Limb (tissue), 2 donors: ENCODE measurements around the gene BABAM2.
"Not testable (repeated sequence)": the region's sequence is repeated elsewhere in the genome, so short reads cannot be mapped to it uniquely, and the experiment has no call there.

Experiments used
- DNase-seq, 2 donors: peaks; one replicate each; pipeline ENCODE4 v3.0.0-alpha.2; 2016; ENCODE audit errors: extremely low spot score in 2 of 2

BABAM2 gene

GRCh38 chr2:28113771-28114170, 223.2 kb downstream of the BABAM2 start:
- DNase-seq = not testable (repeated sequence)

DNA sequence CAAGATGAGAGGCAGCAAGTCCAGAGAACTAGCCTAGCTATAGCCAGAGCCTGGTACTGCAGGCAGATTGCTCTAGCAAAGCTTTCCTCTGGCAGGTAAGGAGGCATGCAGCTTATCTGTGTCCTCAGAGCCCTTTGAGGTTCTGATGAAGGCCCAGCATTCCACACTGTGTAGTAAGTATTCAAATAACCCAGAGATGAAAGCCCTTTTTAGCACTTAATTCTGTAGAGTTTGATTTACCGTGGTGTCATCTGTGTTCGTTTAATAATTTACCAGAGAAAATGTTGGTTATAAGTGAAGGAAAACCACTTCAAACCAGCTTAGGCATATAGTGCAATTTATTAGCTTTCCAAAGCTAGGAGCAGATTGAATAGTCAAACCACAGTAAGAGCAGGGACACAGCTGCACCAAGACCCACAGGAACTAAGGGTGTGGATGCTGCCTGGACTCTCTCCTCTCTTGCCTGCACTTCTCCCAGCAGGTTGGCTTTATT, 226.6 kb downstream of the BABAM2 start:
- no peak for DNase-seq

DNA sequence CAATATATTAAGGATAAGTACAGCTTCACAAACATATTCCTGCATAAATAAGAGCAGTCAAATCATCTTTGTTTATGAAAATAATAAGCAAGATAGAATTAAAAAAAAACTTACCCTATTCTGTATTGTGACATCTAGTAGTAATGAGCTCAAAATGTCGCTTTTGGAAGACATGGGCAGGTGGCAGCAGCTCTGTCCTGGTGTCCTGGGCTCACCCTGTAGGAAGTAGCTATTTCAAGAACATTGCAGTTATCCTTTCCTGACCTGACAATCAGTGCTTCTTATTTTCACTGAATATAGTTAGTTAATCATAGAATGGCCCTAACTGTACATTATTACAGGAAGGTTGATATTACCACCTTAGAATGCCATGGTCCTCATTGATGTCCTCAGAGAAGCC, 229.1 kb downstream of the BABAM2 start:
- DNase-seq = no peak

GRCh38 chr2:28128281-28128950, 237.9 kb downstream of the BABAM2 start:
- no peak for DNase-seq

DNA sequence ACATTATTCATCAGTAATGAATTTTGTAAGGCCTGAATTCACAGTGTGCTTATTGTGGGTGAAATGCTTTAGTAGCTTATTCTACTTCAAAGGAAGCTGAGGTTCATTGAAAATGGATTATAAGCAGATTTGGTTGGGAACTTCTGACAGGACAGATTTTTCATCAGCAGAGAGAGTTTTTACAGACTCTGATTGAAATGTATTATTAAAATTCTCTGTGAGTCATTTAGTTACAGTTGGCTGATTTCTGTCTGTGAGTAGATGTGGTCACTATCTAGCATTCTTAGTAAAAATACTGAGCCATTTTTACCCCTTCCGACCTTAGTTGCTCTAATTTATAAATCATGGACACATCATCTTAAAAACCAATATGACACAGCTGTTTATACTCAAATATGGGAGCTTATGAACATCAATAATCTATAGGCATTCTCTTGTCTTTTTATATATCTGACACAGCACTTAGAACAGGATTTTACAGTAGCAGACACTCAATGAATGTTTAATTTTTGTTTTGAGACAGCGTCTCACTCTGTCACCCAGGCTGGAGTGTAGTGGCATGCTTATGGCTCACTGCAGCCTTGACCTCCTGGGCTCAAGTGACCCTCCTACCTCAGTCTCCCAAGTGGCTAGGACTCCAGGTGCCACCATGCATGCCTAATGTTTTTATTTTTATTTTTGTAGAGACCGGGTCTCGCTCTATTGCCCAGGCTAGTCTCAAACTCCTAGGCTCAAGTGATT, 239.6 kb downstream of the BABAM2 start:
- DNase-seq = no peak

DNA sequence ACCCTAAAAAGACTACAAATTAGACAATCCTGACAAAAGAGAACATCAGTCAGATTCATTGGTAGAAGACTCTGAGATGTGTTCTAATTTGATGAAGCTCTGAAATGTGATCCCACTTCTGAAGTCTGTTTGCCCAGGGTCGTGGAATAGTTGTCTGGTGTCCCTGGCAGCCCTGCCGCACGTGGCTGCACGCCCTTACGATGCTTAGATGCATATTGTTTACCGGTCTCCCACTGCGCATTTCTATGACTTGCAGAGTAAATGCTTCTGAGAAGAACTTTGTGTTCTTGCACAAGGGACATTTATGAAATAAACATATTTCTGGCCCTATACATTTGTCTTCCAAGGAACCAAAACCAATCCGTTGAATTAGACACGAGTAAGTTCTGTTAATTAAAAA, 243.2 kb downstream of the BABAM2 start:
- DNase-seq = no peak

DNA sequence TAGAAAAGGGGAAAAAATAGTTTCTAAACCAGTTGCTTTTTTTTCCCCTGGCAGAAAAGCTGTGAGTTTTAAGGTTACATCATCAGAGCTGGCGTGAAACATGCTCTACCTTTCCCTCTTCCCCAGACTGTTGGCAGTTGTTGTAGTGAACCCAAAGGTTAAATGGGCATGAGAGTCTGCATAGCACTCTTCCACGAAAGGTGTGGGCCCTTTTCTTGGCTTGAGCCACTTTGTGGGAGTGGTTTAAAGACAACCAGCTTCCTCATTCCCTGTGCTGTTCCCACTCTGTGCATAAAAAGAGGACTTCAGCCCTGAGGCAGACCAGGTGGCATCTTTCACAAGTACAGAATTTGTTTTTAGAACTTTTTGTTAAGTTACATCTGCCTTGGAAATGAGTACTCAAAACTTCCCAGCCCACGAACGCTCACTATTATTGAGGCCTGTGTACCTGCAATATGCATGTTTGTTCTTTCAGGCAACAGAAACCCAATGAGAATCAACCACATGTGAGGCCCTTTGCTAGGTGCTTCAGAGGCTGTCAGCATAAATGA, 243.8 kb downstream of the BABAM2 start:
- no peak for DNase-seq

GRCh38 chr2:28134857-28135256, 244.3 kb downstream of the BABAM2 start:
- DNase-seq = no peak

DNA sequence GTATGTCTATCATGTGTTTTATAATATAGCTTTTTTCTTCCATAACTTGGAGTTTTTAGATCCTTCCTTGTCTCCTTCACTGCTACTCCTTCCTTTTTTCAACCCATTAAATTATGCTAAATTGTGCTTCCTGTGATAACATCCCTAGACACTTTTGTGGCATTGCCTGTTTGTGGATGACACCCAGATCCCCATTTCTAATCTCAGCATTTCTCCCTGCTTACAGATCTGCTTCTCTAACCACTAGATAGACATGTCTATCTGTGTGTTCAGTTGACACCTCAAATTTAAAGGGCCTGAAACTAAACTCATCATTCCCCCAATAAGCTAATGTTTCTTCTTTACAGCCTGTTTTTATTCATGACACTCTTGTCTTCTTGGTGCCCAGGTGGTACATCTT, 244.8 kb downstream of the BABAM2 start:
- no peak for DNase-seq

- DNase-seq = no peak
These were observed 245.3 kb downstream of the BABAM2 start for GRCh38 chr2:28135799-28136198.

DNA sequence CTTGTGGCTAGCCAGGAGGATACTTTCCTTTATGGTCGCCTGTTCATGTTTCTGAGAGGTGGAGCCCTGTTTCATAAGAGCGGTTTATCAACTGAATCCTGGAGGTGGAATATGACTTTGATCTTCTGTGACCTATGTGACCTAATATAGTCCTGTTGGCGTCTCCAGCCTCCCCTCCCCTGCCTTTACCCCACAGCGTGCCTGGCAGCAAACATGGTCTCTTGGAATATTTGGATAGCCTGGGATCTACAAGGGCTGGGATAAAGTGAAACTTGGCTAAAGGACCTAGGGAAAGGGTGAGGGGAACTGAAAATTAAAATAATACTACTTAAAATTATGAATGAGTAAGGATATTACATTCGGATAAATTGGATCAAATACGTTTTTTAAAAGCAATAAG, 246.0 kb downstream of the BABAM2 start:
- DNase-seq = no peak

- DNase-seq = peak in 1 of 2 donors; percentile 80
These were observed 246.7 kb downstream of the BABAM2 start for GRCh38 chr2:28137221-28137620.

- peak in 1 of 2 donors; percentile 65 for DNase-seq
These were observed 251.9 kb downstream of the BABAM2 start for GRCh38 chr2:28142386-28142785.

- no peak for DNase-seq
These were observed 257.5 kb downstream of the BABAM2 start for GRCh38 chr2:28148000-28148399.

DNA sequence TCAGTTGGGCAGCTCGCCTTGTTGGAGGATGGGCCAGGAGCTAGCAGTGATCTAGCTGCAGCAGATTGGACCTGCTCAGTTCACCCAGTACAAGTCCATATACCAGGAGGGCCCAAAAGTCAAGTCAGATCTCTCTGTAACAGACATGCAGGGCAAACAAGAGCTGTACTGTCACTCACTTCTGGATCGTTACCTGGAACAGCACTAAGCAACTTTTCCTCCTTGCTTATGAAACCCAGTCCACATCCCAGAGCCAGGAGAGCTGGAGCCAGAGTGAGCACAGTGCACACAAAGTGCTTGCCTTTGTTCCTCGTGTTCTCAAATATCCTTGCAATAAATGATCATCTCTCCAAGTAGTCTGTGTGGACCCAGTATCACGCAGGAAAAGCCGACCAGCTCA, 258.0 kb downstream of the BABAM2 start:
- DNase-seq = no peak

DNA sequence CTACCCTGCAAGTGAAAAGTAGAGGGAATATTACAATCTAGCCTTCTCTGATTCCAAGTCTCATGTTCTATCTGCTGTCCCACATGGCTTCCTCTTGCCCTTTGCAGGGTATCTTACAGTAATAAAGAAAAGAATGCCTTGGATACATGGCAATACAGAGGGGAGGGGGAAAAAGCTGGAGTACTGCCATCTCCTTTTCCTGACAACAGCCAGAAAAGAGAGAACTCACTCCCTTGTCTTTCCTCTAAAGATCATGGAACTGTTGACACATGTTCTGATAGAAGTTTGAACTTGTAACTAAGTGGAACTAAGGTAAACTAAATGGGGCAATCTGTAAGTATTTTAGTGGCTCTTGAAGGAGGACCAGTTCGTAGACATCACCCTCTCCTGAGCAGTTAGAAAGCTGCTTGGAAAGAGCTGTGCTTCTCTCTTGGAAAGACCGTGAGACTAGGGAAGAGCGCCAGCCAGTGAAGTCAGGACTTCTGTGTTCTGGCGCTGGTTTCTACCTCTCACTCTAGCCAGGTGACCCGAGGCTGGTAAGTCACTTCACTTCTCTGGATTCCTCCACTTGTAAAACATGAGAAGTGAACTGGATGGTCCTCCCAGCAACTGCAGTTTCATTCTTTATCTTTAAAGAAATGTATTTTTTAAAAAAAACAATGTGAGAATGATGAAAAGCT, 259.8 kb downstream of the BABAM2 start:
- DNase-seq = peak in 1 of 2 donors; percentile 37

DNA sequence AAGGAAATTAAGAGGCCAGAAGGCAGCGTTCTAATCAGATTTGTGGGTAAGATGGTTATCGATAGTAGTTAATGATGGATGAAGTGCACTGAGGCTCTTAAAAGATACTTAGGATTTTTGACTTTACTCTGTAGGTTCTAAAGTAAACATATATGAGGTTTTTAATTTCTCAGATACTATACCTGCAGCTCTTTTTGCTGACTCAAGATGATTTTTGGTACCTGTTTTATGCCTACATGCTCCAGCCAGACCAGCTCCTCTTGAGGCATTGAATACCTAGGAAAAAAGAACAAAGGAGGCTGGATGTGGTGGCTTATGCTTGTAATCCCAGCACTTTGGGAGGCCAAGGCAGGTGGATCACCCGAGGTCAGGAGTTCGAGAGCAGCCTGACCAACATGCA, 260.5 kb downstream of the BABAM2 start:
- no peak for DNase-seq

- DNase-seq = no peak
These were observed 262.2 kb downstream of the BABAM2 start for GRCh38 chr2:28152585-28153280.

DNA sequence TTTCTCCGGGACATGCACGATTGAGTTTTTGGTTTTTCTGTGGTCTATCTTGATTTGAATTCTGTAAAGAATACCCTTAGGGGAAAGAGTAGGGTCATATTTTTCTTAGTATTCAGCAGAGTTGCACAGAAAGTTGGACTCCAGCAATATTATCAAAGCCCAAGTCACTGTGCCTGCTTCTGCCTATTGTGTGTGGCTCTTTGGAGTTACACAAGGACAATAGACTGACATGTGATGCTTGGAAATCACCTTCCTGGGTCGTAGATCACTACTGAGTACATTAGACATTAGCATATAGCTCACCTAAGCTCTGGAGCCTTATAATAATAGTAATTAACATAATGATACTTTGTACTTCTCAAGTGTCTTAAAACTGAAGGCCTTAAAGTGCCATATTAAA, 263.3 kb downstream of the BABAM2 start:
- DNase-seq = no peak

- DNase-seq = no peak
These were observed 264.6 kb downstream of the BABAM2 start for GRCh38 chr2:28155086-28155485.

DNA sequence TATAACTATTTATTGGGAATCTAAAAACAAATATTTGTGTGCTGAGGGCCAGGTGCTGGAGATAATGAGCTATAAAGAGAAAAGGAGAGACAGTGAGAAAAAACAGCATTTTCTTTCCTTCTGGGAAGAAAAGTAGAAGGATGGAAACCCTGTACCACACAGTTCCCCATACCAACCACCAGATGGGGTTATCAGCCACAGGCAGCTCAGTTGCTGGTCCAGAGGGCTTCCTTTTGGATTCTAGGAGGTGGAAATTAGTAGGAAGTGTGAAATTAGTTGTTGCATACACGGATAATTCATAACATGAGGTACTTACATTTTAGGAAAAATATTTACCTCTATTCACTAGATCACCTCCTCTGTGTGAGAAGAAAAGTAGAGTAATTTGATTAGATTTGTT, 265.1 kb downstream of the BABAM2 start:
- no peak for DNase-seq

GRCh38 chr2:28158791-28159190, 268.3 kb downstream of the BABAM2 start:
- no peak for DNase-seq
